K562 (cell line): Measurements from ENCODE around the gene VMP1. TPM values are rescaled to one million over a fixed set of nuclear protein-coding genes. Genes with fewer than 3 reads are reported as not detected.
A peak's percentile ranks its signal among the peaks of the same experiment; 100 is the strongest.

Source experiments
- ARID1B ChIP-seq: fragments of 450-650 bp; IDR thresholded peaks from 2 replicates; pipeline ENCODE4 v1.6.1; 2016; ENCODE audit warnings: antibody characterized with exemption, mild to moderate bottlenecking, inconsistent platforms
- CBFA2T3 ChIP-seq: fragments of 450-650 bp; IDR thresholded peaks from 2 replicates; pipeline ENCODE4 v1.6.1; 2017
- CBX3 ChIP-seq, 2 experiments: IDR thresholded peaks; 1 replicate in 1 of 2; 2 replicates in 1 of 2; pipeline ENCODE4 v1.6.1; 2012; ENCODE audit warnings: inconsistent platforms in 2 of 2, low read length in 2 of 2, borderline replicate concordance in 1 of 2, control low read depth in 1 of 2
- CCNT2 ChIP-seq: IDR thresholded peaks from 2 replicates; pipeline ENCODE4 v1.6.1; 2011; ENCODE audit warnings: borderline replicate concordance, low read depth, mild to moderate bottlenecking, moderate library complexity, mixed read lengths, low read length; ENCODE audit not compliant: insufficient read length; ENCODE audit errors: extremely low read depth
- COPS2 ChIP-seq: fragments of 450-650 bp; conservative IDR thresholded peaks from 2 replicates; pipeline ENCODE4 v1.6.1; 2016; ENCODE audit warnings: mild to moderate bottlenecking, moderate library complexity
- E4F1 ChIP-seq: fragments of 250-450 bp; sonication (Bioruptor Pico); IDR thresholded peaks from 2 replicates; pipeline ENCODE4 v1.5.0; 2021; ENCODE audit warnings: mild to moderate bottlenecking, borderline replicate concordance
- FOXK2 ChIP-seq, 2 experiments: fragments of 450-650 bp; IDR thresholded peaks in 1 of 2; conservative IDR thresholded peaks in 1 of 2; 2 replicates each; pipeline ENCODE4 v1.6.1; 2016; ENCODE audit warnings: low read depth in 2 of 2, mild to moderate bottlenecking in 1 of 2
- KLF1 ChIP-seq: fragments of 450-650 bp; IDR thresholded peaks from 2 replicates; pipeline ENCODE4 v1.6.1; 2016; ENCODE audit warnings: missing genetic modification characterization, missing compliant biosample characterization
- MAFG ChIP-seq: fragments of 450-650 bp; conservative IDR thresholded peaks from 2 replicates; pipeline ENCODE4 v1.6.1; 2016; ENCODE audit warnings: missing genetic modification characterization, missing compliant biosample characterization
- MLLT1 ChIP-seq, 2 experiments: fragments of 450-650 bp; IDR thresholded peaks; 2 replicates each; pipeline ENCODE4 v1.6.1; 2016
- RERE ChIP-seq: sonication (generic); formaldehyde crosslinking; IDR thresholded peaks from 2 replicates; pipeline ENCODE4 v1.8.0; 2023; ENCODE audit warnings: missing genetic modification reagents, mild to moderate bottlenecking, borderline replicate concordance
- SREBF2 ChIP-seq: sonication (generic); formaldehyde crosslinking; IDR thresholded peaks from 2 replicates; pipeline ENCODE4 v1.4.0; 2020; ENCODE audit warnings: mild to moderate bottlenecking, missing genetic modification reagents
- ZNF316 ChIP-seq: fragments of 450-650 bp; IDR thresholded peaks from 2 replicates; pipeline ENCODE4 v1.6.1; 2016
- ZNF41 ChIP-seq: fragments of 250-450 bp; sonication (Bioruptor Pico); conservative IDR thresholded peaks from 2 replicates; pipeline ENCODE4 v1.4.0; 2020; ENCODE audit warnings: mild to moderate bottlenecking
- ZNF445 ChIP-seq: fragments of 250-450 bp; sonication (Bioruptor Pico); IDR thresholded peaks from 2 replicates; pipeline ENCODE4 v1.4.0; 2020; ENCODE audit warnings: low read depth, mild to moderate bottlenecking, moderate library complexity
- ZNF778 ChIP-seq: fragments of 450-650 bp; formaldehyde crosslinking; IDR thresholded peaks from 2 replicates; pipeline ENCODE4 v1.4.0; 2020; ENCODE audit warnings: mild to moderate bottlenecking, moderate library complexity
- polyA plus RNA-seq, 8 experiments: library from polyadenylated mRNA; depleted of rRNA in 4 of 8; stranded (reverse) in 5 of 8; unstranded in 3 of 8; fragments of >200 nt; fragmentation: Nextera tagmentation in 2 of 8; fragmentation: Illumina TruSeq in 1 of 8; extraction: Ambion mirVana in 2 of 8; extraction: Trizol in 1 of 8; gene quantifications; 2 replicates each; pipeline versions ENCODE4 v1.2.1 to v1.2.3, GENCODE V29; 2011 to 2014; ENCODE audit warnings: inconsistent platforms in 1 of 8, missing spikeins in 1 of 8
- total RNA-seq, 7 experiments: library from RNA; depleted of rRNA in 6 of 7; stranded (reverse); fragments of >200 nt in 6 of 7; fragmentation: Illumina TruSeq in 2 of 7; extraction: Trizol in 2 of 7; gene quantifications; 2 replicates each; pipeline versions ENCODE4 v1.2.1 to v1.2.3, GENCODE V29; 2011 to 2021; ENCODE audit warnings: low replicate concordance in 1 of 7
- TF ChIP-seq, protein P1 (sequence below): sonication (generic); formaldehyde crosslinking; IDR thresholded peaks from 2 replicates; pipeline ENCODE4 v1.8.1; 2023; ENCODE audit warnings: mild to moderate bottlenecking, missing genetic modification reagents
- TF ChIP-seq, protein P2 (sequence below), 2 experiments: fragments of 250-450 bp in 1 of 2; fragments of 450-650 bp in 1 of 2; sonication (Bioruptor Pico) in 1 of 2; IDR thresholded peaks; 2 replicates each; pipeline versions ENCODE4 v1.6.1 to v1.8.0; 2016 to 2021; ENCODE audit warnings: mild to moderate bottlenecking in 2 of 2, moderate library complexity in 2 of 2, missing compliant biosample characterization in 1 of 2, missing genetic modification characterization in 1 of 2

The VMP1 gene
- total and polyA plus RNA-seq, 9 of the 15 experiments (the other 6 are each of a cell fraction or from before 2014, with no cell fraction given): 123 to 304 (median 151) TPM

- TF ChIP-seq RERE (CRISPR knock-in tag) (no peak), ZNF316 (no peak), ARID1B (peak; percentile 96), ZNF445 (CRISPR knock-in tag) (no peak), CBX3 (IDR thresholded peaks at IDR 0.05; ENCODE audit: borderline replicate concordance in 1 of 2, low read length in 2 of 2) (no peak), CCNT2 (peak; percentile 65), ZNF41 (CRISPR knock-in tag) (no peak), KLF1 (no peak), MAFG (no peak), MLLT1 (IDR thresholded peaks at IDR 0.05) (no peak), ZNF778 (CRISPR knock-in tag) (no peak), FOXK2 (conservative IDR thresholded peaks at IDR 0.05 in 1 of 2, IDR thresholded peaks at IDR 0.05 in 1 of 2; ENCODE audit: low read depth in 2 of 2) (no peak), E4F1 (no peak), COPS2 (no peak), SREBF2 (CRISPR knock-in tag) (no peak), CBFA2T3 (peak; percentile 97)
- TF ChIP-seq, protein P1, sequence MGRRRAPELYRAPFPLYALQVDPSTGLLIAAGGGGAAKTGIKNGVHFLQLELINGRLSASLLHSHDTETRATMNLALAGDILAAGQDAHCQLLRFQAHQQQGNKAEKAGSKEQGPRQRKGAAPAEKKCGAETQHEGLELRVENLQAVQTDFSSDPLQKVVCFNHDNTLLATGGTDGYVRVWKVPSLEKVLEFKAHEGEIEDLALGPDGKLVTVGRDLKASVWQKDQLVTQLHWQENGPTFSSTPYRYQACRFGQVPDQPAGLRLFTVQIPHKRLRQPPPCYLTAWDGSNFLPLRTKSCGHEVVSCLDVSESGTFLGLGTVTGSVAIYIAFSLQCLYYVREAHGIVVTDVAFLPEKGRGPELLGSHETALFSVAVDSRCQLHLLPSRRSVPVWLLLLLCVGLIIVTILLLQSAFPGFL (CRISPR knock-in tag): no peak
- TF ChIP-seq, protein P2, sequence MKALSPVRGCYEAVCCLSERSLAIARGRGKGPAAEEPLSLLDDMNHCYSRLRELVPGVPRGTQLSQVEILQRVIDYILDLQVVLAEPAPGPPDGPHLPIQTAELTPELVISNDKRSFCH (CRISPR knock-in tag; IDR thresholded peaks at IDR 0.05): no peak
- TF ChIP-seq, protein P2 (tag; IDR thresholded peaks at IDR 0.05): 0 out of 2 replicates have a peak, but pooled peaks have one; percentile 24
These were observed 5.2 kb upstream of the VMP1 start (continued) for GRCh38 chr17:59702304-59702703.
